ENCODE results near the gene HCN3. TPM values are rescaled to one million over a fixed set of nuclear protein-coding genes. Genes with fewer than 3 reads are reported as not detected.
A peak's percentile ranks its signal among the peaks of the same experiment; 100 is the strongest.

Gene HCN3
- total and polyA plus RNA-seq, 2 of the 13 experiments (the other 11 are each of a cell fraction or from before 2014, with no cell fraction given): 2.4 to 10.2 TPM

DNA sequence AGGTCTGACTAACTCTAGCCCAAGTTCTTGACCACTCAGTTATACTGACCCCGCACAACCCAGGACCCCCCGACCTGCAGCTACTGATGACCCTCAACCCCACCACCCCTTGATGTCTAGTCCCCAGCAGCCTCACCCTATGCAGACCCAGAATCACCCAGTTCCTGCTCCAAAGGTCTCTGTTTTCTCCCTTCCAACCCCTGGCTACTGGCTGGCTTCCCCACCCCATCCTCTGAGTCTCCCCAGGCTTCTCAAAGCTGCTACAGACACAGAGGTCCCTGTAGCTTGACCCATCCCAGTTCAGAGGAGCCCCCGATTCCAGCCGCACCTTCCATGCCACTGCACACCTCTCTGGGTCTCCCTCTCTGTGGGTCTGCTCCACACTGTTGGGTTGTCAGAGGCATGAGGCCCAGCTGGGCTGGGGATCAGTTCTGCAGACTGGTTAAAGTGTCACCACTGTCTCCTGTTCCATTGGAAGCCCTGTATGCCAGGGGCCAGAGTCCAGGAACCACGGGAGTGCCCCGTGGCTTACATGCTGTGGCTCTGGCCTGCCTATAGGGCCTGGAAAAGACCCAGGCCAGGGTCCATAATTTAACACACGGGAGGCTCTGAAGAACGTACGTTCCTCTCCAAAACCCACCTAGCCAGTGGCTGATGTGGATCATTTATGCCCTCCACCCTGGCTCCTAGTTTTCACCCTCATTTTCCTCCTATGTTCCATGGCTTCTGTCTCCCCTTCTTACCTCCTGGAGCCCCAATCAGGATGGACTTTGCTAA lies 23.5 kb downstream of the HCN3 start (continued):
- TF ChIP-seq, protein P1, sequence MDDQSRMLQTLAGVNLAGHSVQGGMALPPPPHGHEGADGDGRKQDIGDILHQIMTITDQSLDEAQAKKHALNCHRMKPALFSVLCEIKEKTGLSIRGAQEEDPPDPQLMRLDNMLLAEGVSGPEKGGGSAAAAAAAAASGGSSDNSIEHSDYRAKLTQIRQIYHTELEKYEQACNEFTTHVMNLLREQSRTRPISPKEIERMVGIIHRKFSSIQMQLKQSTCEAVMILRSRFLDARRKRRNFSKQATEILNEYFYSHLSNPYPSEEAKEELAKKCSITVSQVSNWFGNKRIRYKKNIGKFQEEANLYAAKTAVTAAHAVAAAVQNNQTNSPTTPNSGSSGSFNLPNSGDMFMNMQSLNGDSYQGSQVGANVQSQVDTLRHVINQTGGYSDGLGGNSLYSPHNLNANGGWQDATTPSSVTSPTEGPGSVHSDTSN (CRISPR knock-in tag; IDR thresholded peaks at IDR 0.05; ENCODE audit: borderline replicate concordance): no peak
- no peak; the same call in 1 of the 2 replicates for TF ChIP-seq ZNF251 (CRISPR knock-in tag; IDR thresholded peaks at IDR 0.05)
- no peak for TF ChIP-seq U2AF1 (optimal IDR thresholded peaks at IDR 0.05; ENCODE audit: low read depth, low read length)
- no peak for TF ChIP-seq GTF2F1 (IDR thresholded peaks at IDR 0.05; ENCODE audit: low read length)
- peak; percentile 89 for TF ChIP-seq ZNF136 (CRISPR knock-in tag; IDR thresholded peaks at IDR 0.05; ENCODE audit: low read depth)
- TF ChIP-seq DNMT3B (CRISPR knock-in tag; conservative IDR thresholded peaks at IDR 0.05): no peak
- 0 out of 2 replicates have a peak, but pooled peaks have one; percentile 68 for TF ChIP-seq ZNF709 (CRISPR knock-in tag; IDR thresholded peaks at IDR 0.05)
- peak; percentile 91 for TF ChIP-seq FOXC1 (CRISPR knock-in tag; IDR thresholded peaks at IDR 0.05; ENCODE audit: borderline replicate concordance)
- no peak for TF ChIP-seq SRF (IDR thresholded peaks at IDR 0.05; ENCODE audit: low read depth, low read length)
- no peak for TF ChIP-seq NAIF1 (CRISPR knock-in tag; IDR thresholded peaks at IDR 0.05; ENCODE audit: borderline replicate concordance)
- TF ChIP-seq, protein P2, sequence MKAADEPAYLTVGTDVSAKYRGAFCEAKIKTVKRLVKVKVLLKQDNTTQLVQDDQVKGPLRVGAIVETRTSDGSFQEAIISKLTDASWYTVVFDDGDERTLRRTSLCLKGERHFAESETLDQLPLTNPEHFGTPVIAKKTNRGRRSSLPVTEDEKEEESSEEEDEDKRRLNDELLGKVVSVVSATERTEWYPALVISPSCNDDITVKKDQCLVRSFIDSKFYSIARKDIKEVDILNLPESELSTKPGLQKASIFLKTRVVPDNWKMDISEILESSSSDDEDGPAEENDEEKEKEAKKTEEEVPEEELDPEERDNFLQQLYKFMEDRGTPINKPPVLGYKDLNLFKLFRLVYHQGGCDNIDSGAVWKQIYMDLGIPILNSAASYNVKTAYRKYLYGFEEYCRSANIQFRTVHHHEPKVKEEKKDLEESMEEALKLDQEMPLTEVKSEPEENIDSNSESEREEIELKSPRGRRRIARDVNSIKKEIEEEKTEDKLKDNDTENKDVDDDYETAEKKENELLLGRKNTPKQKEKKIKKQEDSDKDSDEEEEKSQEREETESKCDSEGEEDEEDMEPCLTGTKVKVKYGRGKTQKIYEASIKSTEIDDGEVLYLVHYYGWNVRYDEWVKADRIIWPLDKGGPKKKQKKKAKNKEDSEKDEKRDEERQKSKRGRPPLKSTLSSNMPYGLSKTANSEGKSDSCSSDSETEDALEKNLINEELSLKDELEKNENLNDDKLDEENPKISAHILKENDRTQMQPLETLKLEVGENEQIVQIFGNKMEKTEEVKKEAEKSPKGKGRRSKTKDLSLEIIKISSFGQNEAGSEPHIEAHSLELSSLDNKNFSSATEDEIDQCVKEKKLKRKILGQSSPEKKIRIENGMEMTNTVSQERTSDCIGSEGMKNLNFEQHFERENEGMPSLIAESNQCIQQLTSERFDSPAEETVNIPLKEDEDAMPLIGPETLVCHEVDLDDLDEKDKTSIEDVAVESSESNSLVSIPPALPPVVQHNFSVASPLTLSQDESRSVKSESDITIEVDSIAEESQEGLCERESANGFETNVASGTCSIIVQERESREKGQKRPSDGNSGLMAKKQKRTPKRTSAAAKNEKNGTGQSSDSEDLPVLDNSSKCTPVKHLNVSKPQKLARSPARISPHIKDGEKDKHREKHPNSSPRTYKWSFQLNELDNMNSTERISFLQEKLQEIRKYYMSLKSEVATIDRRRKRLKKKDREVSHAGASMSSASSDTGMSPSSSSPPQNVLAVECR (CRISPR knock-in tag; IDR thresholded peaks at IDR 0.05; ENCODE audit: borderline replicate concordance): peak; percentile 86
- no peak for TF ChIP-seq ATAD3A (CRISPR knock-in tag; IDR thresholded peaks at IDR 0.05)
- TF ChIP-seq, protein P3, sequence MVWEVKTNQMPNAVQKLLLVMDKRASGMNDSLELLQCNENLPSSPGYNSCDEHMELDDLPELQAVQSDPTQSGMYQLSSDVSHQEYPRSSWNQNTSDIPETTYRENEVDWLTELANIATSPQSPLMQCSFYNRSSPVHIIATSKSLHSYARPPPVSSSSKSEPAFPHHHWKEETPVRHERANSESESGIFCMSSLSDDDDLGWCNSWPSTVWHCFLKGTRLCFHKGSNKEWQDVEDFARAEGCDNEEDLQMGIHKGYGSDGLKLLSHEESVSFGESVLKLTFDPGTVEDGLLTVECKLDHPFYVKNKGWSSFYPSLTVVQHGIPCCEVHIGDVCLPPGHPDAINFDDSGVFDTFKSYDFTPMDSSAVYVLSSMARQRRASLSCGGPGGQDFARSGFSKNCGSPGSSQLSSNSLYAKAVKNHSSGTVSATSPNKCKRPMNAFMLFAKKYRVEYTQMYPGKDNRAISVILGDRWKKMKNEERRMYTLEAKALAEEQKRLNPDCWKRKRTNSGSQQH (CRISPR knock-in tag; IDR thresholded peaks at IDR 0.05; ENCODE audit: low read depth): no peak
- TF ChIP-seq KMT2A (CRISPR knock-in tag; IDR thresholded peaks at IDR 0.05): peak; percentile 68; the same call in 1 of the 2 replicates
- TF ChIP-seq XRCC5 (optimal IDR thresholded peaks at IDR 0.05; ENCODE audit: low read length): peak; percentile 34
- TF ChIP-seq ZNF33B (CRISPR knock-in tag; IDR thresholded peaks at IDR 0.05): peak; percentile 80; the same call in 1 of the 2 replicates
- no peak for TF ChIP-seq GPN1 (CRISPR knock-in tag; IDR thresholded peaks at IDR 0.05; ENCODE audit: borderline replicate concordance)
- TF ChIP-seq CBFB (CRISPR knock-in tag; IDR thresholded peaks at IDR 0.05): 0 out of 2 replicates have a peak, but pooled peaks have one; percentile 31
- no peak for TF ChIP-seq ZNF24 (IDR thresholded peaks at IDR 0.05)
- peak; percentile 88 for TF ChIP-seq SPEN (CRISPR knock-in tag; IDR thresholded peaks at IDR 0.05; ENCODE audit: low read depth)
- no peak for TF ChIP-seq ZNF10 (CRISPR knock-in tag; IDR thresholded peaks at IDR 0.05; ENCODE audit: borderline replicate concordance, low read depth)
- peak; percentile 84; the same call in 1 of the 2 replicates for TF ChIP-seq ZSCAN25 (CRISPR knock-in tag; IDR thresholded peaks at IDR 0.05)
- peak; percentile 67; the same call in 1 of the 2 replicates for TF ChIP-seq MBD4 (IDR thresholded peaks at IDR 0.05; ENCODE audit: borderline replicate concordance, low read length)
- no peak for TF ChIP-seq ZNF577 (CRISPR knock-in tag; IDR thresholded peaks at IDR 0.05; ENCODE audit: borderline replicate concordance, low read depth)
- 0 out of 2 replicates have a peak, but pooled peaks have one; percentile 57 for TF ChIP-seq XBP1 (CRISPR knock-in tag; IDR thresholded peaks at IDR 0.05)
